GM23338 (cell line): Measurements from ENCODE around the gene NR3C1. TPM values are rescaled to one million over a fixed set of nuclear protein-coding genes. Genes with fewer than 3 reads are reported as not detected.

Experiments
- ATAC-seq: fragments of 200-7000 bp; cut with Tn5 transposase; 3 replicates; pipeline ENCODE4 v1.9.1; 2020
- DNase-seq: peaks from one replicate; pipeline ENCODE4 v3.0.0-alpha.2; 2015; ENCODE audit warnings: low spot score
- H2AFZ ChIP-seq: fragments of 200-600 bp; sonication (generic); 2 replicates; pipeline ENCODE4 v1.8.0; 2016; ENCODE audit warnings: antibody characterized with exemption, mild to moderate bottlenecking, moderate library complexity
- H3F3A ChIP-seq: fragments of 200-600 bp; sonication (generic); replicated peaks from 2 replicates; pipeline ENCODE4 v1.8.0; 2017; ENCODE audit warnings: antibody characterized with exemption, mixed run types, low read depth
- H3K27ac ChIP-seq: fragments of 200-600 bp; sonication (generic); 2 replicates; pipeline ENCODE4 v1.6.1; 2016; ENCODE audit warnings: low read depth
- H3K27me3 ChIP-seq: fragments of 200-600 bp; sonication (generic); 2 replicates; pipeline ENCODE4 v1.8.0; 2016; ENCODE audit warnings: mild to moderate bottlenecking, mixed run types, moderate library complexity; ENCODE audit not compliant: insufficient read depth
- H3K36me3 ChIP-seq: fragments of 200-600 bp; sonication (generic); 2 replicates; pipeline ENCODE4 v1.8.0; 2016; ENCODE audit warnings: mild to moderate bottlenecking; ENCODE audit not compliant: insufficient read depth
- H3K4me1 ChIP-seq: fragments of 200-600 bp; sonication (generic); 2 replicates; pipeline ENCODE4 v1.8.0; 2016; ENCODE audit warnings: mild to moderate bottlenecking, moderate library complexity; ENCODE audit not compliant: insufficient read depth
- H3K4me2 ChIP-seq: fragments of 200-600 bp; sonication (generic); 2 replicates; pipeline ENCODE4 v1.7.1; 2017; ENCODE audit warnings: mixed run types
- H3K4me3 ChIP-seq: fragments of 200-600 bp; sonication (generic); 2 replicates; pipeline ENCODE4 v1.6.1; 2016; ENCODE audit warnings: mixed run types
- H3K79me2 ChIP-seq: fragments of 200-600 bp; sonication (generic); replicated peaks from 2 replicates; pipeline ENCODE4 v1.8.0; 2017; ENCODE audit warnings: mild to moderate bottlenecking; ENCODE audit not compliant: insufficient read depth
- H3K9me2 ChIP-seq: fragments of 200-600 bp; sonication (generic); 2 replicates; pipeline ENCODE4 v1.8.0; 2017; ENCODE audit not compliant: insufficient read depth
- H4K20me1 ChIP-seq: fragments of 200-600 bp; sonication (generic); replicated peaks from 2 replicates; pipeline ENCODE4 v1.8.0; 2017; ENCODE audit warnings: mild to moderate bottlenecking; ENCODE audit not compliant: insufficient read depth
- H3K27ac Mint-ChIP-seq: 2 replicates; pipeline ENCODE4 v1.8.0; 2020; ENCODE audit warnings: inconsistent platforms, mild to moderate bottlenecking, moderate library complexity, mixed read lengths
- H3K27me3 Mint-ChIP-seq: 3 replicates; pipeline ENCODE4 v1.8.0; 2022; ENCODE audit warnings: low read depth, mild to moderate bottlenecking, moderate library complexity, mixed read lengths, inconsistent platforms; ENCODE audit not compliant: insufficient read depth, poor library complexity
- H3K36me3 Mint-ChIP-seq: 3 replicates; pipeline ENCODE4 v1.8.0; 2021; ENCODE audit warnings: low read depth, mild to moderate bottlenecking, inconsistent platforms, moderate library complexity, mixed read lengths
- H3K4me1 Mint-ChIP-seq: 3 replicates; pipeline ENCODE4 v1.8.0; 2020; ENCODE audit warnings: mild to moderate bottlenecking, inconsistent platforms, mixed read lengths
- H3K4me3 Mint-ChIP-seq: 3 replicates; pipeline ENCODE4 v1.8.0; 2021; ENCODE audit warnings: moderate library complexity, mild to moderate bottlenecking, inconsistent platforms, mixed read lengths
- H3K9me3 Mint-ChIP-seq: 3 replicates; pipeline ENCODE4 v1.8.0; 2020; ENCODE audit warnings: moderate library complexity, mild to moderate bottlenecking, inconsistent platforms, mixed read lengths
- CREB1 ChIP-seq: fragments of 250-450 bp; sonication (Bioruptor Pico); IDR thresholded peaks from 2 replicates; pipeline ENCODE4 v1.5.0; 2020; ENCODE audit warnings: low read depth, mild to moderate bottlenecking, moderate library complexity
- CTCF ChIP-seq, 2 experiments: fragments of 200-600 bp in 1 of 2; sonication (generic) in 1 of 2; conservative IDR thresholded peaks; 2 replicates each; pipeline versions ENCODE4 v1.5.1 to v1.6.1; 2016 to 2017; ENCODE audit warnings: antibody characterized with exemption in 2 of 2, low read depth in 2 of 2, mild to moderate bottlenecking in 2 of 2, moderate library complexity in 1 of 2
- EZH2 ChIP-seq: fragments of 200-600 bp; sonication (generic); IDR thresholded peaks from one replicate; pipeline ENCODE4 v1.8.0; 2017; ENCODE audit warnings: antibody characterized with exemption, mild to moderate bottlenecking, low read depth; ENCODE audit not compliant: unreplicated experiment
- EZH2phosphoT487 ChIP-seq: fragments of 200-600 bp; sonication (generic); IDR thresholded peaks from one replicate; pipeline ENCODE4 v1.8.1; 2018; ENCODE audit warnings: antibody characterized with exemption; ENCODE audit not compliant: unreplicated experiment
- JUNB ChIP-seq: IDR thresholded peaks from one replicate; pipeline ENCODE4 v1.6.1; 2016; ENCODE audit warnings: antibody characterized with exemption; ENCODE audit not compliant: unreplicated experiment
- NANOG ChIP-seq: IDR thresholded peaks from 2 replicates; pipeline ENCODE4 v1.6.1; 2016; ENCODE audit warnings: antibody characterized with exemption, borderline replicate concordance
- POLR2AphosphoS5 ChIP-seq: IDR thresholded peaks from 2 replicates; pipeline ENCODE4 v1.6.1; 2016; ENCODE audit warnings: antibody characterized with exemption, low read depth
- REST ChIP-seq: IDR thresholded peaks from one replicate; pipeline ENCODE4 v1.6.1; 2018; ENCODE audit warnings: antibody characterized with exemption; ENCODE audit not compliant: unreplicated experiment
- STAT1 ChIP-seq: IDR thresholded peaks from one replicate; pipeline ENCODE4 v1.6.1; 2016; ENCODE audit warnings: antibody characterized with exemption; ENCODE audit not compliant: unreplicated experiment
- ZNF114 ChIP-seq: fragments of 250-450 bp; sonication (Bioruptor Pico); IDR thresholded peaks from 2 replicates; pipeline ENCODE4 v1.5.0; 2020; ENCODE audit warnings: mild to moderate bottlenecking, moderate library complexity
- ZNF331 ChIP-seq: fragments of 250-450 bp; sonication (Bioruptor Pico); IDR thresholded peaks from 2 replicates; pipeline ENCODE4 v1.5.0; 2020; ENCODE audit warnings: low read depth, mild to moderate bottlenecking, moderate library complexity
- ZNF462 ChIP-seq: fragments of 250-450 bp; sonication (Bioruptor Pico); IDR thresholded peaks from 2 replicates; pipeline ENCODE4 v1.5.0; 2020; ENCODE audit warnings: mild to moderate bottlenecking, moderate library complexity
- polyA plus RNA-seq: library from polyadenylated mRNA; unstranded; fragments of >200 nt; fragmentation: Nextera tagmentation; extraction: Ambion mirVana; gene quantifications from 2 replicates; pipeline ENCODE4 v1.2.1, GENCODE V29; 2016
- total RNA-seq: library from RNA; depleted of rRNA; stranded (reverse); fragments of >200 nt; shearing (Covaris generic); gene quantifications from 2 replicates; pipeline ENCODE4 v1.2.3, GENCODE V29; 2014
- TF ChIP-seq, protein P1 (sequence below): IDR thresholded peaks from 2 replicates; pipeline ENCODE4 v1.6.1; 2016; ENCODE audit warnings: antibody characterized with exemption

Gene NR3C1
- total and polyA plus RNA-seq, 2 experiments from 2014 or later = 1.2 to 4.6 TPM

DNA sequence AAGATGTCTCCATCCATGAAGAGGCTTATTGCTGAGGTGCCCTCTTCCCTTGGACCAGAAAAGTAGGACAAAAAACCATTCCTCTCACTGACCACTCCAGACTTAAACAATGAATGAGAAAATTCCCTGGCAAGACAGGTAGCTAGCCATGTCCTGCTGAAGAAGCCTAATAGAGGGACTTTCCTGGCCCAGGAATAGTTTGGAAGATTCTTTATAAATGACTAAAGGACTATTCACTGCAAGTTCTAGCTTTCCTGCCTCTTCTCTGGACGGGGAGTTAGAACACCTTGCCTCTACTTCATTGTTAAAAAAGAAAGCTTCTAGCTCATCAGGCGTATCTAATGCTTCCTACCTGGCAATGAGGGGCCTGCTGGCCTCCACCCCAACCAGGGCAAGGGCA lies 153.6 kb downstream of the NR3C1 start:
- DNase-seq = no peak

More for the DNA sequence above, 153.6 kb downstream of the NR3C1 start:
- H3K4me2 ChIP-seq = no peak overlapping the region
- H4K20me1 ChIP-seq = no peaks in the 10 kb centered on the region
- TF ChIP-seq ZNF462 (CRISPR knock-in tag) = no peak
- TF ChIP-seq, protein P1, sequence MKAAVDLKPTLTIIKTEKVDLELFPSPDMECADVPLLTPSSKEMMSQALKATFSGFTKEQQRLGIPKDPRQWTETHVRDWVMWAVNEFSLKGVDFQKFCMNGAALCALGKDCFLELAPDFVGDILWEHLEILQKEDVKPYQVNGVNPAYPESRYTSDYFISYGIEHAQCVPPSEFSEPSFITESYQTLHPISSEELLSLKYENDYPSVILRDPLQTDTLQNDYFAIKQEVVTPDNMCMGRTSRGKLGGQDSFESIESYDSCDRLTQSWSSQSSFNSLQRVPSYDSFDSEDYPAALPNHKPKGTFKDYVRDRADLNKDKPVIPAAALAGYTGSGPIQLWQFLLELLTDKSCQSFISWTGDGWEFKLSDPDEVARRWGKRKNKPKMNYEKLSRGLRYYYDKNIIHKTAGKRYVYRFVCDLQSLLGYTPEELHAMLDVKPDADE = no peak
- no peak for TF ChIP-seq POLR2AphosphoS5
- TF ChIP-seq CREB1 = no peak
- no peak for TF ChIP-seq CTCF (conservative IDR thresholded peaks at IDR 0.05; ENCODE audit: low read depth in 2 of 2)
- no peak for TF ChIP-seq NANOG
- TF ChIP-seq JUNB = no peak
- TF ChIP-seq ZNF331 (CRISPR knock-in tag) = no peak
- no peak for TF ChIP-seq STAT1
- no peak for TF ChIP-seq REST
- no peak for TF ChIP-seq EZH2phosphoT487
- no peak for TF ChIP-seq EZH2
- no peak for TF ChIP-seq ZNF114 (CRISPR knock-in tag)
- no peak overlapping the region for H3K27ac ChIP-seq
- no peaks in the 10 kb centered on the region for H3K79me2 ChIP-seq
- H3K36me3 ChIP-seq = no peaks in the 10 kb centered on the region
- Mint-ChIP-seq H3K27ac (no peak overlapping the region), H3K27me3 (peaks cover 8% of the 10 kb centered on the region), H3K4me3 (no peak overlapping the region), H3K4me1 (peaks cover 3% of the 10 kb centered on the region; the same call in 1 of the 3 replicates), H3K36me3 (no peaks in the 10 kb centered on the region), H3K9me3 (no peaks in the 10 kb centered on the region; the same call in 1 of the 3 replicates)
- H3K27me3 ChIP-seq = no peaks in the 10 kb centered on the region
- ATAC-seq = no peak
- no peak overlapping the region for H2AFZ ChIP-seq
- 0 out of 2 replicates have a peak, but pooled peaks cover 11% of the 10 kb centered on the region for H3K9me2 ChIP-seq
- no peak overlapping the region for H3K4me3 ChIP-seq
- no peaks in the 10 kb centered on the region for H3K4me1 ChIP-seq
- no peaks in the 10 kb centered on the region for H3F3A ChIP-seq
